Measurements from ENCODE around the gene PSMA8. TPM values are rescaled to one million over a fixed set of nuclear protein-coding genes. Genes with fewer than 3 reads are reported as not detected.
A peak's percentile ranks its signal among the peaks of the same experiment; 100 is the strongest.

Gene PSMA8
- total RNA-seq, 1 donor from 2014 or later = not detected

DNA sequence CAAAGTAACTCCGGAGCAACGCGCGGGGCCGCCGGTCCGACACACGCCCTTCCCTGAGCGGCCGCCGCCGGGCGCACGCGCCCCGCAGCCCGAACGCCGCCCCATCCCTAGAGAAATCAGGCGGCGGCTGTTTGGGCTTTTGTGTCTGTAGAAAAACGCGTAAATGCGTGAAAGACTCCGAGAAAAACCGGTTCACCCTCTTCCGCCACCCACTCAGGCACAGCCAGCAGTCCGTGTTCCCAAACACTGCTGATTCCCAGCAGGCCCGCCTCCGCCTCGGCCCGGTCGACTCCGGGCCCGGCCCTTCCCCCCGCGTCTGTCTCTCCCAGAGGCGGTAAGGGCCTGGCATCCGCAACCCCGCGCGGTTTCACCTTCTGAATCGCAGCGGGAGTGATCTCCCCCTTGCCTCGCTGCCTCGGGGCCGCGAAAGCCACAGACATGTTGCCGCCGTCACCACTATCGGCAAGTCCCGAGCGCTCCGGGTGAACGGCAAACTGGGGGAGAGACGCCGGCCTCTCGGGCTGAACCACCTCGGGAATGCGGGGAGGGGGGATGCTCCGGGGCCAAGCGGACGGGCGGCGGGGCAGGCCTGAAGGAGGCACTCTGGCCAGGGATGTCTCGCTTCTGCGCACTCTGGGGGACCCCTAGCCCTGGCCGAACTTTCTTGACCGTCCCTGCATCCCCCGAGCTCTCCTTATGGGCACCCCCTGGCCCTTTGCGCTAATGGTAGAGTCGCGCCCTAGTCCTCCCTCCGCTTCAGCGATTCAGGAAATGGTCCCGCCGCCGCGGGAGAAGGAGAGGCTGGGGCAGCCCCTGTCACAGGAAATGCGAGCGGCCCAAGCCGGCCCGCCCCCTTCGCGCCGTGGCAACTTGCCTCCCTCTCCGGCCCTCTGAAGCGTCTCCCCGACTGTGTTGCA, 43.3 kb upstream of the PSMA8 start, which contains the start of gene SS18:
TSS of gene SS18 (minus strand) at position 484 of the 917 bp plus-strand sequence. CDS start at position 440, 44 bp downstream.
- Mint-ChIP-seq H3K36me3 (peaks cover 5% of the 10 kb centered on the region), H3K27me3 (peaks cover 5% of the 10 kb centered on the region), H3K4me1 (ENCODE audit: unreplicated experiment) (peaks cover 20% of the 10 kb centered on the region), H3K9me3 (no peaks in the 10 kb centered on the region), H3K4me3 (peak within 1 kb of the TSS; percentile 99), H3K27ac (peak within 1 kb of the TSS; percentile 97)
- TF ChIP-seq, protein P1, sequence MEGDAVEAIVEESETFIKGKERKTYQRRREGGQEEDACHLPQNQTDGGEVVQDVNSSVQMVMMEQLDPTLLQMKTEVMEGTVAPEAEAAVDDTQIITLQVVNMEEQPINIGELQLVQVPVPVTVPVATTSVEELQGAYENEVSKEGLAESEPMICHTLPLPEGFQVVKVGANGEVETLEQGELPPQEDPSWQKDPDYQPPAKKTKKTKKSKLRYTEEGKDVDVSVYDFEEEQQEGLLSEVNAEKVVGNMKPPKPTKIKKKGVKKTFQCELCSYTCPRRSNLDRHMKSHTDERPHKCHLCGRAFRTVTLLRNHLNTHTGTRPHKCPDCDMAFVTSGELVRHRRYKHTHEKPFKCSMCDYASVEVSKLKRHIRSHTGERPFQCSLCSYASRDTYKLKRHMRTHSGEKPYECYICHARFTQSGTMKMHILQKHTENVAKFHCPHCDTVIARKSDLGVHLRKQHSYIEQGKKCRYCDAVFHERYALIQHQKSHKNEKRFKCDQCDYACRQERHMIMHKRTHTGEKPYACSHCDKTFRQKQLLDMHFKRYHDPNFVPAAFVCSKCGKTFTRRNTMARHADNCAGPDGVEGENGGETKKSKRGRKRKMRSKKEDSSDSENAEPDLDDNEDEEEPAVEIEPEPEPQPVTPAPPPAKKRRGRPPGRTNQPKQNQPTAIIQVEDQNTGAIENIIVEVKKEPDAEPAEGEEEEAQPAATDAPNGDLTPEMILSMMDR (conservative IDR thresholded peaks at IDR 0.05) = peak; percentile 33
- peak; percentile 93 for DNase-seq (ENCODE audit: extremely low spot score, unreplicated experiment)

DNA sequence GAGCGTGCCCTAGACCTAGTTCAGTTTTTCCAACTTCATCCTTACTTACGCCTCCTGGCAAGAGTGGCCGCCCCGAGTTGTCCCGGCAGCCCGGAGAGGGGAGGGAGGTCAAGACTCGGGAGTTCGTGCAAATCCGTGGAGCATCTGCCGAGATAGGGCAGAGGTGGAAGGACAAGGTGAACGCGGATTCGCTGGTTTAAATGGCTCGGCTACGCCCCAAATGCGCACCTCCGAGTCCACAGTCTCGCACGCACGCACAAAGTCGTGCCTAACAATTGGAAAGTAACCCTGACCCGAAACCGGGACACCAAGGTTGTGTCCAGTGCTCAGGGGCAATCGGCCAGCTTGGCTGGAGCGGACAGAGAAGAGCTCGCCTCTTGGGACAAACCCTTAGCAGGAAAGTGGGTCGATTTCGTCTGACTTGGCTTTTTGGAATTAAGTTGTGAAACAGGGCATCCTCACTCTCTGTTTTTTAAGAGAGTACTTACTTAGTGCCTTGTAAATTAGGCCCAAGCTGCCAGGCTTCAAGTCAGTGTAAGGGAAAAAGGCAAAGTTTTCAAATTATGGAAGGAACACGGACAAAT, 42.5 kb upstream of the PSMA8 start:
- Mint-ChIP-seq H3K9me3 (no peaks in the 10 kb centered on the region), H3K36me3 (peaks cover 5% of the 10 kb centered on the region), H3K4me1 (ENCODE audit: unreplicated experiment) (peaks cover 20% of the 10 kb centered on the region), H3K4me3 (peak overlapping the region; percentile 99), H3K27ac (peak overlapping the region; percentile 97), H3K27me3 (peaks cover 5% of the 10 kb centered on the region)
- no peak for DNase-seq (ENCODE audit: extremely low spot score, unreplicated experiment)
- TF ChIP-seq, protein P1 (conservative IDR thresholded peaks at IDR 0.05) = no peak

DNA sequence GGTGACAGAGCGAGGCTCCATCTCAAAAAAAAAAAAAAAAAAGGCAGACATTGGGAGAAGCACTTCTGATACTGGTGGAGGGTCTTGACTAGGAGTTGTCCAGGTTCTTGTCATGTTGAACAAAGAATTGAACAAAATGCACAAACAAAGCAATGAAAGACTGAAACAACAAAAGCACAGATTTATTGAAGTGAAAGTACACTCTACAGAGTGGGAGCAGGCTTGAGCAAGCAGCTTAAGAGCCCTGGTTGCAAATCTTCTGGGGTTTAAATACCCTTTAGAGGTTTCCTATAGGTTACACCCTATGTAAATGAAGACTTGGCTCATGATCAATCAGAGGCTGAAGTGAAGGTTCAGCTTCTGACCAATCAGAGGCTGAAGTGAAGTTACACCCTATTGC, 36.8 kb upstream of the PSMA8 start:
- H3K4me3 Mint-ChIP-seq = no peak overlapping the region
- H3K9me3 Mint-ChIP-seq = peaks cover 5% of the 10 kb centered on the region
- no peak overlapping the region for H3K27ac Mint-ChIP-seq
- no peaks in the 10 kb centered on the region for H3K27me3 Mint-ChIP-seq
- no peaks in the 10 kb centered on the region for H3K4me1 Mint-ChIP-seq (ENCODE audit: unreplicated experiment)
- H3K36me3 Mint-ChIP-seq = no peaks in the 10 kb centered on the region
- no peak for DNase-seq (ENCODE audit: extremely low spot score, unreplicated experiment)
- TF ChIP-seq, protein P1 (conservative IDR thresholded peaks at IDR 0.05) = no peak

DNA sequence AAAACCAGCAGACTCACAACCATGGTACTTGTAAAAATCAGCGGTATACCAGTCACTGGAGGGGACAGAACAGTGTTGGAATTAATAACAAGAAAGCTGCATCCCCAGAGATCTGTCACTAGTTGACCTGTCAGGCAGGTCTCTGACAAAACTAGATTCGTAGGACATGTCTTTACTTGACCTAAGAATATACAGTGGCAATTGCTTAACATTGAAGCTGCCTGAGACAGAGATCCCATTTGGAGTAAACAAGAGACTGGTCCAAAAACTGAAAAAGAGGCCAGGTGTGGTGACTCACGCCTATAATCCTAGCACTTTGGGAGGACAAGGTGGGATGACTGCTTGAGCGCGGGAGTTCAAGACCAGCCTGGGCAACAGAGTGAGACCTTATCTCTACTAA, 36.1 kb upstream of the PSMA8 start:
- Mint-ChIP-seq H3K27ac (no peak overlapping the region), H3K4me3 (no peak overlapping the region), H3K36me3 (no peaks in the 10 kb centered on the region), H3K9me3 (peaks cover 5% of the 10 kb centered on the region), H3K27me3 (no peaks in the 10 kb centered on the region), H3K4me1 (ENCODE audit: unreplicated experiment) (no peaks in the 10 kb centered on the region)
- TF ChIP-seq, protein P1 (conservative IDR thresholded peaks at IDR 0.05) = no peak
- DNase-seq (ENCODE audit: extremely low spot score, unreplicated experiment) = no peak

DNA sequence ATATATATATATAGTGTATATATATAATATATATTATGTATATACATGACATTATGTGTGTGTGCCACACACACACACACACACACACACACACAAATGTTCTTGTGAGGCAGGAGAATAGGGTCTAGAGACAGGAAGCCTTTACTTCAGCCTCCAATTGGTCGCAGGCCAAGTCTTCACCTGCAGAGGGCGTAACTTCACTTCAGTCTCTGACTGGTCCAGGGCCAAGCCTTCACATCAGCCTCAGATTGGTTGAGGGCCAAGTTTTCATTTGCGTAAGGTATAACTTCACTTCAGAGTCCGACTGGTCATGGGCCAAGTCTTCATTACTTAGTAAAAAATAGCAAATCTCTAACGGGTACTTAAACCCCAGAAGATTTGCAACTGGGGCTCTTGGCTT, 30.1 kb upstream of the PSMA8 start:
- H3K36me3 Mint-ChIP-seq = no peaks in the 10 kb centered on the region
- H3K27me3 Mint-ChIP-seq = no peaks in the 10 kb centered on the region
- no peaks in the 10 kb centered on the region for H3K9me3 Mint-ChIP-seq
- TF ChIP-seq, protein P1 (conservative IDR thresholded peaks at IDR 0.05) = peak; percentile 22
- DNase-seq (ENCODE audit: extremely low spot score, unreplicated experiment) = no peak
- H3K4me1 Mint-ChIP-seq (ENCODE audit: unreplicated experiment) = peaks cover 5% of the 10 kb centered on the region
- no peak overlapping the region for H3K27ac Mint-ChIP-seq
- no peak overlapping the region for H3K4me3 Mint-ChIP-seq

Data from type B pancreatic cell (in vitro differentiated cells).